GM12891 (cell line): ENCODE results near the gene PAQR7.

Experiments used
- PAX5 ChIP-seq: IDR thresholded peaks from 2 replicates; pipeline ENCODE4 v1.6.1; 2011; ENCODE audit warnings: low read length, moderate library complexity, mild to moderate bottlenecking; ENCODE audit not compliant: insufficient read depth, severe bottlenecking
- POLR2A ChIP-seq: IDR thresholded peaks from 2 replicates; pipeline ENCODE4 v1.6.1; 2011; ENCODE audit warnings: low read depth, low read length, control low read depth
- POLR2AphosphoS5 ChIP-seq: IDR thresholded peaks from 2 replicates; pipeline ENCODE4 v1.6.1; 2011; ENCODE audit warnings: low read depth, low read length, control low read depth
- SPI1 ChIP-seq: IDR thresholded peaks from 2 replicates; pipeline ENCODE4 v1.6.1; 2011; ENCODE audit warnings: low read depth, low read length, control low read depth
- TAF1 ChIP-seq: IDR thresholded peaks from 2 replicates; pipeline ENCODE4 v1.6.1; 2011; ENCODE audit warnings: low read depth, low read length, control low read depth

DNA sequence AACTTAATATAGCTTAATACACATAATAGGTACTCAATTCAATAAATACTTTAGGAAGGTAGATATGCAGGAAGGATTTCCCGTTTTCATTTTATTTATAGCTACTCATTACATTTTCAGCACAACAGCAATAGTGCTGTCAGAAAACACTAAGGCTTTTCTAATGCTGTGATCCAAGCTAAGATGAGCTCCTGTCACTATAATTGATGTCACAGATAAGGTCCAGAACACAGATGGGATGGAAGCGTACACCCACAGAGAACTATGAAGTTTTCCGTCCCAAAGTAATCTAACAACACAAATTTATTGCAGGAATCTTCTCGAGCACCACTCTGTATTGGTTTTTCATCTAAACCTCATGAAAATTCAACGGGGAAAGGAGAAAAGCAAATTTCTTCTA, 29.8 kb downstream of the PAQR7 start:
- TF ChIP-seq POLR2A (no peak), POLR2AphosphoS5 (no peak), SPI1 (no peak), TAF1 (no peak), PAX5 (no peak)
